Large intestine (tissue), 3 donors: Measurements from ENCODE around the gene MINDY1. TPM values are rescaled to one million over a fixed set of nuclear protein-coding genes. Genes with fewer than 3 reads are reported as not detected.

ENCODE experiments used
- DNase-seq, 2 donors: peaks; one replicate each; pipeline versions ENCODE4 v3.0.0 to v3.0.0-alpha.2; 2013
- H3K27ac ChIP-seq: one replicate; pipeline ENCODE4 v1.5.1; 2013; ENCODE audit warnings: low read length
- H3K27me3 ChIP-seq: 2 replicates; pipeline ENCODE4 v1.6.1; 2013; ENCODE audit warnings: low read length; ENCODE audit not compliant: control insufficient read depth, insufficient read depth
- H3K36me3 ChIP-seq: 2 replicates; pipeline ENCODE4 v1.6.1; 2013; ENCODE audit warnings: low read length; ENCODE audit not compliant: control insufficient read depth, insufficient read depth
- H3K4me1 ChIP-seq: one replicate; pipeline ENCODE4 v1.6.1; 2013; ENCODE audit warnings: low read length; ENCODE audit not compliant: control insufficient read depth, insufficient read depth
- H3K4me3 ChIP-seq: one replicate; pipeline ENCODE4 v1.5.1; 2013; ENCODE audit warnings: low read length
- H3K9me3 ChIP-seq: one replicate; pipeline ENCODE4 v1.6.1; 2013; ENCODE audit warnings: mild to moderate bottlenecking, low read depth, low read length, moderate library complexity; ENCODE audit not compliant: control insufficient read depth
- WGBS: methylation state at CpG from one replicate; pipeline ENCODE4 v1.1.5; 2013; ENCODE audit warnings: low lambda C conversion rate; ENCODE audit not compliant: insufficient coverage; 5-methylcytosine and 5-hydroxymethylcytosine counted together
- polyA plus RNA-seq: library from polyadenylated mRNA; unstranded; fragments of 120-200 nt; gene quantifications from one replicate; pipeline ENCODE4 v1.2.1, GENCODE V29; 2013

MINDY1 gene
- polyA plus RNA-seq, 1 donor = 24.5 TPM

GRCh38 chr1:150974580-150975478, 31.9 kb downstream of the MINDY1 start, which contains the start of gene CERS2:
Gene CERS2 (minus strand): TSS chr1:150974835. CDS start chr1:150969090, 5,745 bp downstream.
- Histone ChIP-seq H3K27me3 (no peaks in the 10 kb centered on the region), H3K4me3 (peak within 1 kb of the TSS; percentile 94), H3K4me1 (peaks cover 70% of the 10 kb centered on the region), H3K9me3 (no peaks in the 10 kb centered on the region), H3K36me3 (peaks cover 2% of the 10 kb centered on the region), H3K27ac (peak within 1 kb of the TSS; percentile 90)
- peak; percentile 83 to 93 for DNase-seq
- WGBS = no CpG with 5 or more reads among the region's 106 CpGs

GRCh38 chr1:150973836-150974579, 32.7 kb downstream of the MINDY1 start:
- peaks cover 7% of the 10 kb centered on the region for H3K36me3 ChIP-seq
- no peaks in the 10 kb centered on the region for H3K27me3 ChIP-seq
- H3K9me3 ChIP-seq = no peaks in the 10 kb centered on the region
- WGBS = no CpG with 5 or more reads among the region's 67 CpGs
- H3K4me3 ChIP-seq = peak overlapping the region; percentile 94
- peak; percentile 33 to 62 for DNase-seq
- H3K27ac ChIP-seq = peak overlapping the region; percentile 90
- H3K4me1 ChIP-seq = peaks cover 68% of the 10 kb centered on the region

DNA sequence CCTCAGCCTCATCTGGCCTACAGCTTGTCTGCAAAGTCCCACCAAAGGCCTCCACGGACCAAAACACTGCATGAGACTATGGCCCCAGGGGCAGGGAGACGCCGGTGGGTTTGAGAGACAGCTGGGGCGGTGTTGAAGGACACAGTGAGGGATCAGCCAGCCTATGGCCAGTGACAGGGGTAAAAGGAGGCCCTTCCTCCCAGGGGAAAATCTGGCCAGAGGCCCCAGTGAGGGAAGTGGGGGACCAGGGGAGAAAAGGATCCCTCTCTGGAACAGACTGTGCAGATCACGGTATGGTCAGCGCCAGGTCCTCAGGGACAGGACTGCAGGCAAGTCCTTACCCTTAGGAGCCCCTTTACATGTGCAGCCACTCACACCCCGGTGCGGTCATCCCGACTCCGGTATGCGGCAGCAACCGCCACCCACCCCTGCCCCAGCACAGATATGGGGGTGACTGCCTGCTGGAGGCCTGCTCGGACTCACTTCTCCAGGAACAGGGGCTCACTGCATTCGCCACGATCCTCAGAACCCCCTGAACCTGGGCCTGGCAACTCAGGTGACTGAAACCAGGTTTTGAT, 33.4 kb downstream of the MINDY1 start:
- H3K4me1 ChIP-seq = peaks cover 71% of the 10 kb centered on the region
- WGBS = no CpG with 5 or more reads among the region's 15 CpGs
- no peaks in the 10 kb centered on the region for H3K9me3 ChIP-seq
- peak overlapping the region; percentile 90 for H3K27ac ChIP-seq
- peaks cover 13% of the 10 kb centered on the region for H3K36me3 ChIP-seq
- peak overlapping the region; percentile 94 for H3K4me3 ChIP-seq
- no peaks in the 10 kb centered on the region for H3K27me3 ChIP-seq
- peak in 1 of 2 donors; percentile 45 for DNase-seq

- Histone ChIP-seq H3K27me3 (no peaks in the 10 kb centered on the region), H3K36me3 (peaks cover 22% of the 10 kb centered on the region), H3K9me3 (no peaks in the 10 kb centered on the region), H3K4me3 (peak overlapping the region; percentile 94), H3K4me1 (peaks cover 65% of the 10 kb centered on the region), H3K27ac (peak overlapping the region; percentile 90)
- no CpG with 5 or more reads among the region's 4 CpGs for whole genome bisulfite sequencing
- no peak for DNase-seq
These were observed 34.2 kb downstream of the MINDY1 start for GRCh38 chr1:150972417-150972940.

DNA sequence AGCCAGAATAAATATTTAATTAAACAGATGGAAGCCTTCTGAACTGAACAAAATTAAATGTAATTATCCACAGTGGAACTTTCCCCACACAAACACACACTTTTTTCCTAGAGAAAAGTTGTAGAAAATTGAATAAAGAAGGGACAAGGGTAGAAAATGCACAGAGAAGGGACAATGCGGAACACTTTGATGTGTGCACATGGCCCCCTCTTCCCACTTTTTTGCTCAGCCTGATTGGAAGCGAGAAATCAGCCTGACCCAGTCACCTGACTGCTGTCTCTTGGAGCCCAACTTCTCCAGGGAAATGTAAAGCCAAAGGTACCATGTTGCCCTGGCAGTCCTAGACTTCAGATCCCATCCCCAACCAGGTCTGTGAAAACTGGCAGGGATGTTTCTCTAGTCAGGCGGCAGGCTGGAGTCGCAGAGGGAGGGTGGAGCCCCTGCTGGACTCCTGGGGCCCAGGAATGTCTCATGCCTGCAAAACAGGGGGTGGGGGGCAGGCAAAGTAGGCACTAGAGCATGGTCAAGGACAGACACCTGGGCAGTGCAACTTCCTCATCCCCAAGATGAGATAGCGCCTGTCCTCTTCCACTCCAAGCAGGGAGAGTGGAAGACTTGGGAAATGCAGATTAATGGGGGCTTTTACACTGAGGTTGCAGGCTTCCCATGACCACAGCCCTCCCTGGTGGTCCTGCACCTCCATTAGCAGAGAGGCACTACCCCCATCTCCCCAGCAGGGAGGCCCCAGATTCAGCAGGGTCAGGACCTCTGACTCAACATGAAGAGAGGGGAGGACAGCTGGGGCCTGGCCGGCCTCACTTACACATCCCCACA, 34.9 kb downstream of the MINDY1 start:
- no CpG with 5 or more reads among the region's 6 CpGs for WGBS
- peak overlapping the region; percentile 90 for H3K27ac ChIP-seq
- peaks cover 29% of the 10 kb centered on the region for H3K36me3 ChIP-seq
- peaks cover 58% of the 10 kb centered on the region for H3K4me1 ChIP-seq
- no peaks in the 10 kb centered on the region for H3K27me3 ChIP-seq
- no peaks in the 10 kb centered on the region for H3K9me3 ChIP-seq
- peak overlapping the region; percentile 94 for H3K4me3 ChIP-seq
- peak; percentile 63 to 73 for DNase-seq

GRCh38 chr1:150970808-150971582, 35.7 kb downstream of the MINDY1 start:
- H3K9me3 ChIP-seq = no peaks in the 10 kb centered on the region
- no CpG with 5 or more reads among the region's 11 CpGs for WGBS
- H3K27ac ChIP-seq = peak overlapping the region; percentile 90
- no peaks in the 10 kb centered on the region for H3K27me3 ChIP-seq
- peaks cover 50% of the 10 kb centered on the region for H3K4me1 ChIP-seq
- peak overlapping the region; percentile 94 for H3K4me3 ChIP-seq
- peaks cover 37% of the 10 kb centered on the region for H3K36me3 ChIP-seq
- DNase-seq = peak; percentile 90 to 94

GRCh38 chr1:150969626-150970025, 37.1 kb downstream of the MINDY1 start:
- Histone ChIP-seq H3K36me3 (peaks cover 49% of the 10 kb centered on the region), H3K4me1 (peaks cover 41% of the 10 kb centered on the region), H3K9me3 (no peaks in the 10 kb centered on the region), H3K27ac (no peak overlapping the region), H3K4me3 (no peak overlapping the region), H3K27me3 (no peaks in the 10 kb centered on the region)
- DNase-seq = no peak
- WGBS = no CpG with 5 or more reads among the region's 3 CpGs

GRCh38 chr1:150968491-150968890, 38.2 kb downstream of the MINDY1 start:
- Histone ChIP-seq H3K36me3 (peaks cover 60% of the 10 kb centered on the region), H3K27ac (no peak overlapping the region), H3K4me1 (peaks cover 41% of the 10 kb centered on the region), H3K4me3 (no peak overlapping the region), H3K27me3 (no peaks in the 10 kb centered on the region), H3K9me3 (no peaks in the 10 kb centered on the region)
- no CpG with 5 or more reads among the region's 4 CpGs for WGBS
- no peak for DNase-seq

GRCh38 chr1:150967936-150968335, 38.8 kb downstream of the MINDY1 start:
- Histone ChIP-seq H3K27me3 (no peaks in the 10 kb centered on the region), H3K27ac (no peak overlapping the region), H3K36me3 (peaks cover 66% of the 10 kb centered on the region), H3K4me3 (no peak overlapping the region), H3K9me3 (no peaks in the 10 kb centered on the region), H3K4me1 (peaks cover 36% of the 10 kb centered on the region)
- no CpG with 5 or more reads among the region's 13 CpGs for WGBS
- DNase-seq = no peak
